Dermis lymphatic vessel endothelial cell (primary cell): Measurements from ENCODE around the gene CPXM2. TPM values are rescaled to one million over a fixed set of nuclear protein-coding genes. Genes with fewer than 3 reads are reported as not detected.

ENCODE experiments used
- total RNA-seq: library from RNA; depleted of rRNA; stranded (reverse); fragments of >200 nt; gene quantifications from 2 replicates; pipeline ENCODE4 v1.2.1, GENCODE V29; 2014

Gene CPXM2
- under 0.01 TPM in 1 of 2 replicates, not detected in the other for total RNA-seq

GRCh38 chr10:123891144-123892071, at the start of gene CPXM2:
TSS of gene CPXM2 (minus strand) at chr10:123891807. CDS start at chr10:123891659, 148 bp downstream.

Other genes with a start within 250 kb of the CPXM2 start
- not detected in 2 replicates for gene GPR26, start 225.5 kb downstream of the CPXM2 start, total RNA-seq
- 73.1 and 158 TPM in 2 replicates for gene CHST15, start 201.8 kb upstream of the CPXM2 start, total RNA-seq